Right lobe of liver (tissue), 6 donors: ENCODE measurements around the gene TCP11L2. TPM values are rescaled to one million over a fixed set of nuclear protein-coding genes. Genes with fewer than 3 reads are reported as not detected.
"Not testable (repeated sequence)": the region's sequence is repeated elsewhere in the genome, so short reads cannot be mapped to it uniquely, and the experiment has no call there.

Source experiments
- ATAC-seq, 4 donors: fragments of 200-7000 bp; cut with Tn5 transposase; one replicate each; pipeline ENCODE4 v1.9.1; 2020; ENCODE audit warnings: mild to moderate bottlenecking in 4 of 4, moderate library complexity in 4 of 4
- DNase-seq, 3 donors: peaks; one replicate each; pipeline ENCODE4 v3.0.0-alpha.2; 2020
- H3K27ac ChIP-seq, 3 donors: fragments of 200-600 bp; one replicate each; pipeline ENCODE4 v1.8.0; 2022
- H3K27me3 ChIP-seq, 2 donors: fragments of 200-600 bp; one replicate each; pipeline ENCODE4 v1.8.0; 2022
- H3K36me3 ChIP-seq, 4 donors: fragments of 200-600 bp; sonication (generic) in 1 of 4; one replicate each; pipeline versions ENCODE4 v1.5.1 to v1.8.0; 2017 to 2022; ENCODE audit warnings: control low read depth in 1 of 4
- H3K4me1 ChIP-seq, 4 donors: fragments of 200-600 bp; sonication (generic) in 1 of 4; one replicate each; pipeline versions ENCODE4 v1.5.1 to v1.8.0; 2017 to 2022; ENCODE audit warnings: control low read depth in 1 of 4
- H3K4me3 ChIP-seq, 3 donors: fragments of 200-600 bp; one replicate each; pipeline ENCODE4 v1.8.0; 2022
- H3K9me3 ChIP-seq, 4 donors: fragments of 200-600 bp; sonication (generic) in 1 of 4; one replicate each; pipeline versions ENCODE4 v1.5.1 to v1.8.0; 2017 to 2022; ENCODE audit warnings: control low read depth in 1 of 4
- POLR2A ChIP-seq: fragments of 450-650 bp; IDR thresholded peaks from one replicate; pipeline ENCODE4 v1.6.1; 2017; ENCODE audit warnings: antibody characterized with exemption, mild to moderate bottlenecking
- WGBS: methylation state at CpG from one replicate; pipeline ENCODE4 v1.1.6; 2018; ENCODE audit warnings: low coverage, low lambda C conversion rate; ENCODE audit not compliant: insufficient coverage; ENCODE audit errors: missing lambda C conversion rate; 5-methylcytosine and 5-hydroxymethylcytosine counted together
- intact Hi-C, 2 donors: fragments of 100-400 bp; cut with DNase I; formaldehyde crosslinking; loops; one replicate each; pipeline versions ENCODE4 v1.11.2 to v1.14.1; 2022
- total RNA-seq, 6 experiments: library from RNA; depleted of rRNA in 2 of 6; stranded (reverse); fragments of >200 nt in 2 of 6; fragmentation: NEBNext Ultra II Directional in 3 of 6; extraction: Animal tissue kit (Norgen Biotek cat#: 25700) in 3 of 6; gene quantifications; one replicate each; pipeline versions ENCODE4 v1.1.0 to v1.2.4, GENCODE V29; 2016 to 2023
- TF ChIP-seq, protein P1 (sequence below), 4 donors: fragments of 200-600 bp in 3 of 4; fragments of 450-650 bp in 1 of 4; IDR thresholded peaks; one replicate each; pipeline versions ENCODE4 v1.5.1 to v1.8.0; 2016 to 2022; ENCODE audit warnings: antibody characterized with exemption in 4 of 4, mild to moderate bottlenecking in 2 of 4
- donor health status: DM: no; HTN: yes; CAD: no.
- donor health status: DM: no; HTN: no; CAD: no.
- donor health status: DM: no; HTN: no; CAD: no.
- donor health status: DM: no; HTN: yes; CAD: no.
- donor health status: DM: no; HTN: yes; CAD: no.

TCP11L2 gene
- total RNA-seq, 6 experiments from 2014 or later: 7.3 to 14.2 (median 10.5) TPM

DNA sequence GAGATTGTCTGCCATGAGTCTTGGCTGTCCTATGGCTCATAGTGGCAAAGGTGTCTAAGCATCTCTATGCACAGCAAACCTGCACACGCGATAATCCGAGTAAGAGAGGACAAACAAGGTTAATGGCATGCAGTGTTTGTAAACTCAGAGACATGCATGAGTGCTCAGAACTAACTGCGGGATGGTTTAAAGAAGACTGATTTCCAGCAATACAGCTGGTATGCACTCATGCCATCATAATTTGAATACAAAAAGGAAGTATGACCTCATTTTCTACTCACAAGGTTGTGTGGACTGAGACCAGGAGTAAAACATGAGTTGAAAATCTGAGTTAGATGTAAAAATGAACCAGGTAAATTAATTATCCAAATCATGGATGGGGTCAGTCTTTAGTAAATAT lies 16.6 kb upstream of the TCP11L2 start:
- Histone ChIP-seq H3K9me3 (no peaks in the 10 kb centered on the region), H3K4me3 (no peak overlapping the region), H3K27ac (no peak overlapping the region), H3K4me1 (peaks cover 0 to 10% (median 0%) of the 10 kb centered on the region in 4 donors), H3K27me3 (no peaks in the 10 kb centered on the region), H3K36me3 (no peaks in the 10 kb centered on the region)
- intact Hi-C loops: no loop called here
- TF ChIP-seq, protein P1, sequence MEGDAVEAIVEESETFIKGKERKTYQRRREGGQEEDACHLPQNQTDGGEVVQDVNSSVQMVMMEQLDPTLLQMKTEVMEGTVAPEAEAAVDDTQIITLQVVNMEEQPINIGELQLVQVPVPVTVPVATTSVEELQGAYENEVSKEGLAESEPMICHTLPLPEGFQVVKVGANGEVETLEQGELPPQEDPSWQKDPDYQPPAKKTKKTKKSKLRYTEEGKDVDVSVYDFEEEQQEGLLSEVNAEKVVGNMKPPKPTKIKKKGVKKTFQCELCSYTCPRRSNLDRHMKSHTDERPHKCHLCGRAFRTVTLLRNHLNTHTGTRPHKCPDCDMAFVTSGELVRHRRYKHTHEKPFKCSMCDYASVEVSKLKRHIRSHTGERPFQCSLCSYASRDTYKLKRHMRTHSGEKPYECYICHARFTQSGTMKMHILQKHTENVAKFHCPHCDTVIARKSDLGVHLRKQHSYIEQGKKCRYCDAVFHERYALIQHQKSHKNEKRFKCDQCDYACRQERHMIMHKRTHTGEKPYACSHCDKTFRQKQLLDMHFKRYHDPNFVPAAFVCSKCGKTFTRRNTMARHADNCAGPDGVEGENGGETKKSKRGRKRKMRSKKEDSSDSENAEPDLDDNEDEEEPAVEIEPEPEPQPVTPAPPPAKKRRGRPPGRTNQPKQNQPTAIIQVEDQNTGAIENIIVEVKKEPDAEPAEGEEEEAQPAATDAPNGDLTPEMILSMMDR (IDR thresholded peaks at IDR 0.05): no peak
- TF ChIP-seq POLR2A: no peak
- 74% methylated on average over 4 of the region's 4 CpGs for WGBS
- DNase-seq (no peak), ATAC-seq (no peak)

DNA sequence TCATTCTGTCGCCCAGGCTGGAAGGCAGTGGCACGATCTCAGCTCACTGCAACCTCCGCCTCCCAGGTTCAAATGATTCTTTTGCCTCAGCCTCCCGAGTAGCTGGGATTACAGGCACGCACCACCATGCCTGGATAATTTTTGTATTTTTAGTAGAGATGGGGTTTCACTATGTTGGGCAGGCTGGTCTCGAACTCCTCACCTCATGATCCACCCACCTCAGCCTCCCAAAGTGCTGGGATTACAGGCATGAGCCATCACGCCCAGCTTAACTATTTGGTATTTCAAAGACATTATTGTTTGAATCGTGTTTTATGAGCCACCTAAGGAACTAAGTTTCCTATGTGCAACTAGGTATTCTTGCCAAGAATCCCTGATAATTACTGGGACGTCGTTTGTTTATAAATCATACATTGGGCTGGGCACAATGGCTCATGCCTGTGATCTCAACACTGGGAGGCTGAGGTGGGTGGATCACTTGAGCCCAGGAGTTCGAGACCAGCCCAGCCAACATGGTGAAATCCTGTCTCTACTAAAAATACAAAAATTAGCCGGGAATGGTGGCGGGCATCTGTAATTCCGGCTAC lies 15.9 kb upstream of the TCP11L2 start:
- H3K36me3 ChIP-seq, H3K4me3 ChIP-seq, DNase-seq, H3K9me3 ChIP-seq, ATAC-seq, intact Hi-C loops, H3K27ac ChIP-seq, H3K27me3 ChIP-seq, H3K4me1 ChIP-seq: not testable (repeated sequence)
- 71% methylated on average over 9 of the region's 14 CpGs for WGBS

DNA sequence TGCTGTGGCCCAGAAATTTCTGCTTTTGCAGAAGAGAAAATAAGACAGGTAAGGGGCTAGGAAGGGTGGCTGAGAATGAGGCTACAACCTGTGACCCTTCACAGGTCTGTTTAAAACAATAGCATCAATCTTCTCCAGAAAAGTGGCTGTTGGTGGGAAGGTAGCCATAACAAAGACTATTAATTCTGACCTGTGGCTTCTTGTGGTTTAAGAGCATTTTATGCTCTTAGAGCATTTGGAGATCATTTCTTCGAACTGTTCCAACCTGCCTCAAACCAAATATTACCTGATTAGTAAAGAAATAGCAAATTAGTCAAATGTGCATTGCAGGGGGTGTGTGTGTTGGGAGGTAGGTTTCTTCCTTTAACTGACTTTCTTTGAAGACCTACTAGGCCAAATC lies 15.2 kb upstream of the TCP11L2 start:
- Histone ChIP-seq H3K27ac (no peak overlapping the region), H3K4me1 (peaks cover 0 to 7% (median 0%) of the 10 kb centered on the region in 4 donors), H3K4me3 (no peak overlapping the region), H3K9me3 (no peaks in the 10 kb centered on the region), H3K36me3 (no peaks in the 10 kb centered on the region), H3K27me3 (no peaks in the 10 kb centered on the region)
- no peak for DNase-seq
- no peak for ATAC-seq
- intact Hi-C loops: no loop called here
- 88% methylated on average over 1 of the region's 1 CpG for WGBS
- TF ChIP-seq, protein P1 (IDR thresholded peaks at IDR 0.05): no peak
- no peak for TF ChIP-seq POLR2A

DNA sequence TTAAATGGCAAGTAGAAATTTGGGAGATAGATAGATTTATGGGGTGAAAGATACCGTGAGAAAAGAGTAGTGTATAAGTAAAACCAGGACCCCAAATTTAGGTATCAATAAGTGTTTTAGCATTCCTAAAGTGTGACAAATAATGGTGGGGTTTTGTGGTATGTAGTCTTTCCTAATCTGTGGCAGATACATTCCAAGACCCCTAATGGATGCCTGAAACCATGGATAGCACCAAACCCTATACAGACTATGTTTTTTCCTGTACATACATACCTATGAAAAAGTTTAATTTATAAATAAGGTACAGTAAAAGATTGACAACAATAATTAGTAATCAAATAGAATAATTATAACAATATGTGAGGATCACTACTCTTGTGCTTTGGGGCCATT lies 14.4 kb upstream of the TCP11L2 start:
- H3K36me3 ChIP-seq: no peaks in the 10 kb centered on the region
- ATAC-seq (no peak), DNase-seq (no peak)
- WGBS: 100% methylated on average over 1 of the region's 1 CpG
- no peaks in the 10 kb centered on the region for H3K9me3 ChIP-seq
- no peaks in the 10 kb centered on the region for H3K4me1 ChIP-seq
- intact Hi-C loops: no loop called here
- no peak overlapping the region for H3K4me3 ChIP-seq
- no peak overlapping the region for H3K27ac ChIP-seq
- no peaks in the 10 kb centered on the region for H3K27me3 ChIP-seq
- no peak for TF ChIP-seq POLR2A
- TF ChIP-seq, protein P1 (IDR thresholded peaks at IDR 0.05): no peak

DNA sequence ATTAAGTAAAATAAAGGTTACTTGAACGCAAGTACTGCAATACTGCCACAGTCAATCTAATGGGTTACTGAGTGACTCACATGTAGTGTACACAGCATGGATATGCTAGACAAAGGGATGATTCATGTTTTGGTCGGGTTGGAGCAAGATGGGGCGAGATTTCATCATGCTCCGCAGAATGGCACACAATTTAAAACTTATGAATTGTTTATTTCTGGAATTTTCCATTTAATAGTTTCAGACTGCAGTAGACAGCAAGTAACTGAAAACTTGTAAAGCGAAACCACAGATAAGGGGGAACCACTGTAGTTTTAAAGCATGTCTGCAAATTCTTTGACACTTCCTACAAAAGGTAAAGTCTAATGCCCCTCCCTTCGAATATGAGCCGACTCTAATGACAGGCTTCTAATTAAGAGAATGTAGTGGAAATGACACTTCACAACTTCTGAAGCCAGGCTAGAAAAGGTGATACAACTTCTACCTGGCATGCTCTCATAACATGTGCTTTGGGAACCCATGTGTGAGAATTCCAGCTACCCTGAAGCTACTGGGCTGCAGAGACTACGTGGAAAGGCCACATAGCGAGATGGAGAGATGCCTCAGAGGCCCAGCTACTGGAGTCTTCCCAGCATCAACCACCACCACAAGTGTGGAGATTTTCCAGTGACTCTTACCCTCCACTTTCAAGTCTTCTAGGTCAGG lies 13.9 kb upstream of the TCP11L2 start:
- Histone ChIP-seq H3K27me3 (no peaks in the 10 kb centered on the region), H3K4me1 (no peaks in the 10 kb centered on the region), H3K9me3 (no peaks in the 10 kb centered on the region), H3K36me3 (no peaks in the 10 kb centered on the region), H3K27ac (no peak overlapping the region), H3K4me3 (no peak overlapping the region)
- intact Hi-C loops: no loop called here
- ATAC-seq: peak in 2 of 4 donors; percentile 79 to 93
- TF ChIP-seq POLR2A: no peak
- TF ChIP-seq, protein P1 (IDR thresholded peaks at IDR 0.05): no peak
- DNase-seq: no peak
- 73% methylated on average over 9 of the region's 9 CpGs for WGBS
